HUES64 (cell line): Measurements from ENCODE around the gene C16orf92.
"Not testable (repeated sequence)": the region's sequence is repeated elsewhere in the genome, so short reads cannot be mapped to it uniquely, and the experiment has no call there.

Experiments
- H3K27ac ChIP-seq: 2 replicates; pipeline ENCODE4 v1.7.0; 2013; ENCODE audit warnings: low read depth, low read length, inconsistent platforms
- H3K27me3 ChIP-seq: 2 replicates; pipeline ENCODE4 v1.6.1; 2013; ENCODE audit warnings: mild to moderate bottlenecking, low read length; ENCODE audit not compliant: insufficient read depth
- H3K36me3 ChIP-seq: 2 replicates; pipeline ENCODE4 v1.6.1; 2013; ENCODE audit warnings: mild to moderate bottlenecking, low read length; ENCODE audit not compliant: insufficient read depth
- H3K4me1 ChIP-seq: 2 replicates; pipeline ENCODE4 v1.6.1; 2013; ENCODE audit warnings: mild to moderate bottlenecking, low read length, moderate library complexity; ENCODE audit not compliant: insufficient read depth
- H3K4me3 ChIP-seq: 2 replicates; pipeline ENCODE4 v1.5.1; 2013; ENCODE audit warnings: mild to moderate bottlenecking, low read length, moderate library complexity
- H3K9ac ChIP-seq: 2 replicates; pipeline ENCODE4 v1.6.1; 2013; ENCODE audit warnings: mild to moderate bottlenecking, low read depth, low read length
- H3K9me3 ChIP-seq: 2 replicates; pipeline ENCODE4 v1.6.1; 2013; ENCODE audit warnings: low read depth, low read length; ENCODE audit not compliant: insufficient read depth
- WGBS: fragments of 150-250, 120-280 bp; methylation state at CpG from one replicate; pipeline ENCODE4 v1.1.7; 2013; ENCODE audit warnings: missing lambda C conversion rate; 5-methylcytosine and 5-hydroxymethylcytosine counted together

C16orf92 gene

GRCh38 chr16:30030841-30031413 lies 7.9 kb downstream of the C16orf92 start, which contains the start of gene TLCD3B:
Gene TLCD3B (minus strand): TSS chr16:30031271. CDS start chr16:30030527, 744 bp downstream.
- under 1% methylated on average over 25 of the region's 27 CpGs for WGBS
- no peaks in the 10 kb centered on the region; the same call in 1 of the 2 replicates for H3K36me3 ChIP-seq
- no peak within 1 kb of the TSS for H3K27ac ChIP-seq
- peaks cover 13% of the 10 kb centered on the region for H3K4me1 ChIP-seq
- H3K9ac ChIP-seq = peak within 1 kb of the TSS; percentile 60
- H3K9me3 ChIP-seq = no peaks in the 10 kb centered on the region
- H3K27me3 ChIP-seq = peaks cover 33% of the 10 kb centered on the region
- H3K4me3 ChIP-seq = peak within 1 kb of the TSS; percentile 67

- H3K9ac ChIP-seq = no peak overlapping the region
- H3K27me3 ChIP-seq = peaks cover 36% of the 10 kb centered on the region
- peaks cover 13% of the 10 kb centered on the region for H3K4me1 ChIP-seq
- H3K36me3 ChIP-seq = no peaks in the 10 kb centered on the region
- no peaks in the 10 kb centered on the region for H3K9me3 ChIP-seq
- no peak overlapping the region for H3K27ac ChIP-seq
- H3K4me3 ChIP-seq = peak overlapping the region; percentile 67
- WGBS = 21% methylated on average over 10 of the region's 11 CpGs
Observed at GRCh38 chr16:30031477-30031918, 8.5 kb downstream of the C16orf92 start.

- no peaks in the 10 kb centered on the region for H3K36me3 ChIP-seq
- no peak overlapping the region for H3K27ac ChIP-seq
- peaks cover 13% of the 10 kb centered on the region for H3K4me1 ChIP-seq
- WGBS = 19% methylated on average over 11 of the region's 12 CpGs
- H3K4me3 ChIP-seq = peak overlapping the region; percentile 67
- H3K9me3 ChIP-seq = no peaks in the 10 kb centered on the region
- no peak overlapping the region for H3K9ac ChIP-seq
- H3K27me3 ChIP-seq = peaks cover 36% of the 10 kb centered on the region
Observed at GRCh38 chr16:30032083-30032819, 9.3 kb downstream of the C16orf92 start.

- Histone ChIP-seq H3K4me3 (no peak overlapping the region), H3K36me3 (no peaks in the 10 kb centered on the region), H3K9me3 (no peaks in the 10 kb centered on the region), H3K9ac (no peak overlapping the region), H3K27me3 (peaks cover 36% of the 10 kb centered on the region), H3K27ac (no peak overlapping the region), H3K4me1 (peaks cover 13% of the 10 kb centered on the region)
- 86% methylated on average over 7 of the region's 7 CpGs for WGBS
Observed at GRCh38 chr16:30033270-30033669, 10.3 kb downstream of the C16orf92 start.

- Histone ChIP-seq H3K4me1 (no peaks in the 10 kb centered on the region), H3K27ac (no peak overlapping the region), H3K9me3 (no peaks in the 10 kb centered on the region), H3K4me3 (no peak overlapping the region), H3K36me3 (no peaks in the 10 kb centered on the region), H3K9ac (no peak overlapping the region), H3K27me3 (peaks cover 5% of the 10 kb centered on the region)
- WGBS = 84% methylated on average over 5 of the region's 5 CpGs
Observed at GRCh38 chr16:30040221-30040620, 17.2 kb downstream of the C16orf92 start.

- not testable (repeated sequence) for H3K9ac ChIP-seq, H3K9me3 ChIP-seq, H3K36me3 ChIP-seq, H3K27me3 ChIP-seq, H3K4me3 ChIP-seq, H3K4me1 ChIP-seq, H3K27ac ChIP-seq
- 86% methylated on average over 5 of the region's 5 CpGs for WGBS
Observed at GRCh38 chr16:30040690-30041089, 17.7 kb downstream of the C16orf92 start.

- H3K9me3 ChIP-seq = no peaks in the 10 kb centered on the region
- no peak overlapping the region for H3K9ac ChIP-seq
- no peaks in the 10 kb centered on the region for H3K4me1 ChIP-seq
- WGBS = 23% methylated on average over 1 of the region's 5 CpGs
- no peaks in the 10 kb centered on the region for H3K27me3 ChIP-seq
- no peak overlapping the region for H3K4me3 ChIP-seq
- no peak overlapping the region for H3K27ac ChIP-seq
- no peaks in the 10 kb centered on the region for H3K36me3 ChIP-seq
Observed at GRCh38 chr16:30041841-30042240, 18.8 kb downstream of the C16orf92 start.

- H3K27ac ChIP-seq = no peak overlapping the region
- H3K4me3 ChIP-seq = no peak overlapping the region
- H3K9ac ChIP-seq = no peak overlapping the region
- 84% methylated on average over 8 of the region's 8 CpGs for WGBS
- H3K36me3 ChIP-seq = no peaks in the 10 kb centered on the region
- no peaks in the 10 kb centered on the region for H3K9me3 ChIP-seq
- H3K4me1 ChIP-seq = no peaks in the 10 kb centered on the region
- no peaks in the 10 kb centered on the region for H3K27me3 ChIP-seq
Observed at GRCh38 chr16:30046178-30046577, 23.2 kb downstream of the C16orf92 start.

GRCh38 chr16:30046588-30046987 lies 23.6 kb downstream of the C16orf92 start:
- Histone ChIP-seq H3K9ac (no peak overlapping the region), H3K4me3 (no peak overlapping the region), H3K9me3 (no peaks in the 10 kb centered on the region), H3K27ac (no peak overlapping the region), H3K4me1 (no peaks in the 10 kb centered on the region), H3K27me3 (no peaks in the 10 kb centered on the region), H3K36me3 (no peaks in the 10 kb centered on the region)
- no CpG with 5 or more reads among the region's 1 CpG for WGBS

GRCh38 chr16:30049871-30050270 lies 26.9 kb downstream of the C16orf92 start:
- no peak overlapping the region for H3K4me3 ChIP-seq
- no peaks in the 10 kb centered on the region for H3K9me3 ChIP-seq
- 92% methylated on average over 8 of the region's 8 CpGs for WGBS
- H3K9ac ChIP-seq = no peak overlapping the region
- H3K4me1 ChIP-seq = no peaks in the 10 kb centered on the region; the same call in 1 of the 2 replicates
- H3K36me3 ChIP-seq = no peaks in the 10 kb centered on the region
- no peak overlapping the region for H3K27ac ChIP-seq
- no peaks in the 10 kb centered on the region for H3K27me3 ChIP-seq

- H3K27ac ChIP-seq = no peak overlapping the region
- H3K9ac ChIP-seq = no peak overlapping the region
- H3K4me3 ChIP-seq = no peak overlapping the region
- 82% methylated on average over 3 of the region's 3 CpGs for WGBS
- no peaks in the 10 kb centered on the region; the same call in 1 of the 2 replicates for H3K4me1 ChIP-seq
- no peaks in the 10 kb centered on the region for H3K27me3 ChIP-seq
- no peaks in the 10 kb centered on the region for H3K9me3 ChIP-seq
- H3K36me3 ChIP-seq = no peaks in the 10 kb centered on the region
Observed at GRCh38 chr16:30051518-30051917, 28.5 kb downstream of the C16orf92 start.
